SIG-M5 treated with dmso at 0.1 percent for 504 hours (cell line): ENCODE measurements around the gene IFI44L.

Source experiments
- DNase-seq: peaks from one replicate; lab custom pipeline; 2025; ENCODE audit not compliant: unreplicated experiment; lab: John Stamatoyannopoulos, UW

The IFI44L gene

DNA sequence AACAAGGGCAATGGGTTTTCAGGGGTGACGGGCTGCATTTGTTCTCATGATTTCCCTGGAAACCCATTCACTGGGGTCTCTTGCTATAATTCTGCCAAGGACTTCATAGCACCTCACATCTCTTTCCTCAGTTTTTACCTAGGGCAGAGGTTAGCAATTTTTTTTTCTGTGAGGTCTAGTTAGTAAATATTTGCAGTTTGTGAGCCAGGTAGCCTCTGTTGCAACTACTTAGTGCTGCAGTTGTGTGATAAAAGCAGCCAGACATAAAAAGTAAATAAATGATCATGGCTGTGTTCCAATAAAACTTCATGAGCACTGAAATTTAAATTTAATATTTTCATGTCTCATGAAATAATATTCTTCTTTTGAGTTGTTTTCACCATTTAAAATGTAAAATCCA lies 67.1 kb downstream of the IFI44L start:
- no peak for DNase-seq

DNA sequence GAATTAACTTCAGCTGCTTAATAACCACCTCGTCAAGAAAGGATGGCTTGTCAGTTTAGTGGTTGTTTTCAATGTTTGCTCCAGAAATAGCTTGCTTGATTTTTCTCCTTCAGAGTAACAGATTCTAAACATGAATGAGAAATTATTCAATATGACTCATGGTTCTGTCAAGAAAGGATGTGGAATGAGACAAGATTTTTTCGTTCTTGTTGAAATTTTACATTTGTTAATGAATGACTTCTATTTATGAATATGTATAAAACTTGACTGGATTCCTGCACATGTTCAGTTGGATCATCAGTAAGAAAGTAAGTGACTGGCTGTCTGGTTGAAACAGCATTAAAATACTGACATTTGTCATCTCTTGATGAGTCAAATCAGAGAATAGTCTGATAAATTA lies 67.7 kb downstream of the IFI44L start:
- DNase-seq: no peak

DNA sequence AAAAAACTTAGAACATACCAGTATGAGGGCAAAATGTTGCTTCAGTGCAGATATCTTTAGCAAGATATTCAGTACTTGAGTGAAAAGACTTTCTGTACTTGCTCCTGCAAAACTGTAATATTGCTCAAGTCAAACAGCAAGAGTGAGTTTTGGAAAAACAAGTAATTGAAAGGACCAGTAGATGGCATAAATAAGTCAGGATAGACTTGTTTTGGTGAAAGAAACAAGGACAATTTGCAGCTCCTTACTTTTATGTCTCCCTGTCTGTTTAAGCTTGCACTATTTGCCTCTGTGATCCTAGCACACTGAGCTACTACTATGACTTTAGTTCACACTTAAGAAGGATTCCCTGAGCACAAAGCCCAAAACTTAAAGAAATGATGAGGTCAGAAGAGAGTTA lies 68.4 kb downstream of the IFI44L start:
- no peak for DNase-seq

DNA sequence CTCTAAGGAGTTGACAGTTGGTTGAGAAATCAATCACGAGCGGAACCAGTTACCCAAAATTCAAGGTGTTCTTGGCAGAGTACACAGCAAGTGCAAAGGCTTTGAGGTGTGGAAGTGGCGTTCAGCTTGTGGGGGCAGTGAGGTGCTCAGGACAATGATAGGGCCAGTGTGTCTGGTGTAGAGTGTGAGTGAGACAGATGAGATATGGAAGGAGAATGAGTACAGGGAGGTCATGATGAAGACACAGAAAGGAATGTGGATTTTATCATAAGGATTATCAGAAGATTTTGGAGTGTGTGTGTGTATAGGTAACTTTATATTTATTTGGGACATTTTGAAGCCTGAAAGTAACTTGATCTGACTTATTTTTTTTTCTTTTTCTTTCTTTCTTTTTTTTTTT lies 70.3 kb downstream of the IFI44L start:
- no peak for DNase-seq

DNA sequence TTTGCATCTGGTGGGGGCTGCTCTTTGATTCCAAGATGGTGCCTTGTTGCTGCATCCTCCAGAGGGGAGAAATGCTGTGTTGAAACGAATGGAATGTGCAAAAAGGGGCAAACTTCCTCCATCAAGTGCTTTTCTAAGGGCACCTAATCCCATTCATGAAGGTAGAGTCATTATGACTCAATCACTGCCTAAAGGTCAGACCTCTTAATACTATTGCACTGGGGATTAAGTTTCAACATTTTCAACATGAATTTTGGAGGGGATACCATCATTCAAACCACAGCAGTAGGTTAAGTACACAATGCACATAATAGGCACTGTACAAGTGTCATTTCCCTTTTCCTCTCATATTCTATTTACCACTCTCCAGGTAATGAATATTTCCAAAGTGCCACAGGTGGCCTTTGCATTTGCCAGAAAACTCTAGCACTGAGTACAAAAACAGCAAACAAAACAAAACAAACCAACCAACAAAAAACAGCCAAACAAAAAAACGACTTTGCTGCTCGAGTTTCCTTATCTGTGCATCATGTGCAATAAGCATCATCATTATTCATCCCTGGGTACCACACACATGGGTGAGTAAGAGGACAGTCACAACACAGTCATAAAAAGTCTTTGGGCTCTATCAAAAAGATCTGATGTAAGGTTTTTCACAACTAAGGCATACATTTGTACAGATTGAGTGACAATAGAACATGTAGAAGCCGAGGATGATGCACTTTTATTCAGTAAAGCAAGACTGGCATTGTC lies 71.9 kb downstream of the IFI44L start:
- no peak for DNase-seq
